HFFc6 (cell line): ENCODE data around the gene SNAP91. TPM values are rescaled to one million over a fixed set of nuclear protein-coding genes. Genes with fewer than 3 reads are reported as not detected.
A peak's percentile ranks its signal among the peaks of the same experiment; 100 is the strongest.

Experiments used
- DNase-seq: peaks from one replicate; pipeline ENCODE4 v3.0.0-alpha.2; 2018
- H3K27ac Mint-ChIP-seq: 2 replicates; pipeline ENCODE4 v1.8.0; 2020; ENCODE audit warnings: mild to moderate bottlenecking, mixed read lengths
- H3K27me3 Mint-ChIP-seq: 2 replicates; pipeline ENCODE4 v1.8.0; 2021; ENCODE audit warnings: mild to moderate bottlenecking, moderate library complexity, mixed read lengths; ENCODE audit not compliant: insufficient read depth
- H3K36me3 Mint-ChIP-seq: 2 replicates; pipeline ENCODE4 v1.8.0; 2021; ENCODE audit warnings: low read depth, mixed read lengths
- H3K4me1 Mint-ChIP-seq: 2 replicates; pipeline ENCODE4 v1.8.0; 2020; ENCODE audit warnings: low read depth, mixed read lengths
- H3K4me3 Mint-ChIP-seq: 2 replicates; pipeline ENCODE4 v1.8.0; 2020; ENCODE audit warnings: mild to moderate bottlenecking, moderate library complexity, mixed read lengths
- H3K9me3 Mint-ChIP-seq: 2 replicates; pipeline ENCODE4 v1.8.0; 2020; ENCODE audit warnings: mild to moderate bottlenecking, mixed read lengths
- CTCF ChIP-seq: fragments of 200-600 bp; sonication (generic); IDR thresholded peaks from 2 replicates; pipeline ENCODE4 v1.5.0; 2021; ENCODE audit warnings: antibody characterized with exemption, mild to moderate bottlenecking
- total RNA-seq, 6 experiments: library from RNA; stranded (reverse); fragmentation: NEBNext Ultra II Directional; extraction: Animal tissue kit (Norgen Biotek cat#: 25700); gene quantifications; 2 replicates in 1 of 6; 3 replicates in 5 of 6; pipeline ENCODE4 v1.2.3, GENCODE V29; 2021

Gene SNAP91
- total RNA-seq, 6 experiments from 2014 or later: not detected

DNA sequence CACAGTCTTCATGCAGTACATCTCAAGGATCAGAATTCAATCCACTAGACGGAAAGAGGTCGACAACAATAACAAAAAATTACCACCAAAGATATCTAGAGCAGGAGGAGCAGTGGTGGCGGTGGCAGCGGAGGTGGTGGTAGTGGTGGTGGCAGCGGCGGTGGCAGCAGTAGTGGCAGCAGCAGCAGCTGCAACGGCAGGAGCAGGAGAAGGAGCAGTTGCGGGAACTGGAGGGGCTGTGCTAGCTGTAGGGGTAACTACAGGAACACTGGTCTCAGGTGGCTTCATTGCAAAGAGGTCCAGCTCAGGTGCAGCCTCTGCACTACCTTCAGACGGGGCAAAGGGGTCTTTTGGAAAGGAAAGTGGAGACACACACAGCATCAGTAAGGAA lies 115.5 kb downstream of the SNAP91 start:
- TF ChIP-seq CTCF: no peak
- H3K27me3 Mint-ChIP-seq: peaks cover 2% of the 10 kb centered on the region
- H3K9me3 Mint-ChIP-seq: no peaks in the 10 kb centered on the region
- no peaks in the 10 kb centered on the region for H3K36me3 Mint-ChIP-seq
- no peak for DNase-seq
- peaks cover 10% of the 10 kb centered on the region; the same call in 1 of the 2 replicates for H3K4me1 Mint-ChIP-seq
- H3K27ac Mint-ChIP-seq: no peak overlapping the region
- peak overlapping the region; percentile 67; the same call in 1 of the 2 replicates for H3K4me3 Mint-ChIP-seq

GRCh38 chr6:83592770-83593394 lies 116.0 kb downstream of the SNAP91 start:
- peak; percentile 10 for DNase-seq
- H3K36me3 Mint-ChIP-seq: no peaks in the 10 kb centered on the region
- H3K4me1 Mint-ChIP-seq: peaks cover 10% of the 10 kb centered on the region; the same call in 1 of the 2 replicates
- peaks cover 2% of the 10 kb centered on the region for H3K27me3 Mint-ChIP-seq
- H3K9me3 Mint-ChIP-seq: no peaks in the 10 kb centered on the region
- peak; percentile 73 for TF ChIP-seq CTCF
- no peak overlapping the region for H3K27ac Mint-ChIP-seq
- H3K4me3 Mint-ChIP-seq: peak overlapping the region; percentile 67; the same call in 1 of the 2 replicates

DNA sequence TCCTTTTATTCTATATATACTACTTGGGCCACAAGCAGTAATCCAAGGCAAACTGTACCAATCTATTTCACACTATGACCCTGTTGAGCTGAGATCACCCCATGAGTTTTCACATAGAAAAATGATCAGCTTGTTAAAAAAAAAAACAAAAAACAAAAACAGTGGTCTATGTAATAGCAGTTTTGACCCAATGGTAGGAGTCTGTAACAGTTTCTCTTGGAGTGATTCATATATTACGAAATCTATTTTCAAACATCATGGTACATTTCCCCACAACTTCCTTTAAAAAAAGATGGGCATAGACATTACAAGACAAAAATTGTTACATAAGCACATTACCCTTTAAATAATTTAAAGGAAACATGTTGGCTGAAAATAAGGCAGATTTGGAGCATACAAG lies 118.5 kb downstream of the SNAP91 start:
- no peak for DNase-seq

DNA sequence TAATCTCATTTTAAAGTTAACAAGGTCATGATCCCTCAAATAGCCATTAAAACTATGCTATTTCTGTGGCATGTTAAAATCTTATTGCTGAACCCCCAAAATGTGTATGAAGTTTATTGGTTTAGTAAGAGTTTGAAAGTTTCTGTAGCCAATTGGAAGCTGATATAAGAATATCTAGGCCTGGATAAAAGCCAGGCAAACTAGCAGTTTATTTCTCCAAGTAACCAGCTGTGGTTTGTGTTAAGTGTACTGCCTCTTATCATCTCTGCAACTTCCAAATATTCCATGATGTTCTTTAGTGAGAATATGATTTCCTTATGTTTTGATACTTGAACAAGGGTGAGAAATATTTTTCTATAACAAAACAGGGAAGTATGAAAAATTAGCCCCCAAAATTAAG lies 119.8 kb downstream of the SNAP91 start:
- DNase-seq: no peak
- no peaks in the 10 kb centered on the region for H3K36me3 Mint-ChIP-seq
- no peaks in the 10 kb centered on the region for H3K9me3 Mint-ChIP-seq
- no peak overlapping the region for H3K27ac Mint-ChIP-seq
- TF ChIP-seq CTCF: no peak
- peaks cover 2% of the 10 kb centered on the region for H3K27me3 Mint-ChIP-seq
- no peak overlapping the region for H3K4me3 Mint-ChIP-seq
- H3K4me1 Mint-ChIP-seq: peaks cover 10% of the 10 kb centered on the region; the same call in 1 of the 2 replicates

More for the DNA sequence above, 118.5 kb downstream of the SNAP91 start:
- H3K27me3 Mint-ChIP-seq: peaks cover 2% of the 10 kb centered on the region
- H3K4me3 Mint-ChIP-seq: no peak overlapping the region
- no peaks in the 10 kb centered on the region for H3K9me3 Mint-ChIP-seq
- H3K27ac Mint-ChIP-seq: no peak overlapping the region
- peaks cover 10% of the 10 kb centered on the region; the same call in 1 of the 2 replicates for H3K4me1 Mint-ChIP-seq
- no peak for TF ChIP-seq CTCF
- H3K36me3 Mint-ChIP-seq: no peaks in the 10 kb centered on the region

DNA sequence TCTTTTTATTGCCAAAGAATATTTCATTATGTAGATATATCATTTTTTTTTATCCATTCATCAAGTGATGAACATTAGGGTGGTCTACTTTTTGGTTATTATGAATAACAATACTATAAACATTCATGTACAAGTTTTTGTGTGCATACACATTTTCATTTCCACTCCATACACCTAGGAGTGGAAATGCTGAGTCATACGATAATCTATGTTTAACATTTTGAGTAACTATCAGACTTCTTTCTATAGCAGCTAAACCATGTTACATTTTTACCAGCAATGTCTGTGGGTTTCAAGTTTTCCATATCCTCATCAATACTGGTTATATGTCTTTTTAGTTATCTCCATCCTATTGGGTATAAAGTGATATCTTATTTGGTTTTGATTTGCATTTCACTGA lies 130.8 kb downstream of the SNAP91 start:
- H3K4me1 Mint-ChIP-seq: peaks cover 14% of the 10 kb centered on the region
- no peaks in the 10 kb centered on the region for H3K9me3 Mint-ChIP-seq
- no peaks in the 10 kb centered on the region for H3K36me3 Mint-ChIP-seq
- no peaks in the 10 kb centered on the region; the same call in 1 of the 2 replicates for H3K27me3 Mint-ChIP-seq
- DNase-seq: no peak
- H3K4me3 Mint-ChIP-seq: no peak overlapping the region
- no peak for TF ChIP-seq CTCF
- H3K27ac Mint-ChIP-seq: no peak overlapping the region
